Measurements from ENCODE around the gene PRSS58.

The PRSS58 gene

GRCh38 chr7:142299237-142299781 is 41.5 kb upstream of the PRSS58 start:
- DNase-seq = no peak
- TF ChIP-seq CTCF (IDR thresholded peaks at IDR 0.05; ENCODE audit: low read depth, low read length) = no peak
- no peak overlapping the region for H3K4me3 ChIP-seq (ENCODE audit: low read depth, low read length)
- H3K9me3 ChIP-seq = no peaks in the 10 kb centered on the region
- H3K36me3 ChIP-seq = no peaks in the 10 kb centered on the region
- H3K4me1 ChIP-seq = no peaks in the 10 kb centered on the region
- no peaks in the 10 kb centered on the region for H3K27me3 ChIP-seq

GRCh38 chr7:142298627-142299026 is 40.8 kb upstream of the PRSS58 start:
- Histone ChIP-seq H3K4me3 (ENCODE audit: low read depth, low read length) (no peak overlapping the region), H3K4me1 (no peaks in the 10 kb centered on the region), H3K36me3 (no peaks in the 10 kb centered on the region), H3K9me3 (no peaks in the 10 kb centered on the region), H3K27me3 (no peaks in the 10 kb centered on the region)
- DNase-seq = no peak
- no peak for TF ChIP-seq CTCF (IDR thresholded peaks at IDR 0.05; ENCODE audit: low read depth, low read length)

- TF ChIP-seq CTCF (IDR thresholded peaks at IDR 0.05; ENCODE audit: low read depth, low read length) = peak; percentile 38
- DNase-seq = no peak
- Histone ChIP-seq H3K4me1 (no peaks in the 10 kb centered on the region), H3K27me3 (no peaks in the 10 kb centered on the region), H3K9me3 (no peaks in the 10 kb centered on the region), H3K4me3 (ENCODE audit: low read depth, low read length) (no peak overlapping the region), H3K36me3 (no peaks in the 10 kb centered on the region)
These were observed 40.2 kb upstream of the PRSS58 start for GRCh38 chr7:142298009-142298408.

- H3K36me3 ChIP-seq = no peaks in the 10 kb centered on the region
- H3K9me3 ChIP-seq = no peaks in the 10 kb centered on the region
- DNase-seq = no peak
- no peak overlapping the region for H3K4me3 ChIP-seq (ENCODE audit: low read depth, low read length)
- TF ChIP-seq CTCF (IDR thresholded peaks at IDR 0.05; ENCODE audit: low read depth, low read length) = no peak
- H3K27me3 ChIP-seq = no peaks in the 10 kb centered on the region
- H3K4me1 ChIP-seq = no peaks in the 10 kb centered on the region
These were observed 22.4 kb upstream of the PRSS58 start for GRCh38 chr7:142280263-142280662.

GRCh38 chr7:142279601-142280000 is 21.7 kb upstream of the PRSS58 start:
- no peak overlapping the region for H3K4me3 ChIP-seq (ENCODE audit: low read depth, low read length)
- TF ChIP-seq CTCF (IDR thresholded peaks at IDR 0.05; ENCODE audit: low read depth, low read length) = no peak
- DNase-seq = no peak
- H3K36me3 ChIP-seq = no peaks in the 10 kb centered on the region
- no peaks in the 10 kb centered on the region for H3K9me3 ChIP-seq
- H3K4me1 ChIP-seq = no peaks in the 10 kb centered on the region
- no peaks in the 10 kb centered on the region for H3K27me3 ChIP-seq

- Histone ChIP-seq H3K9me3 (no peaks in the 10 kb centered on the region), H3K4me1 (no peaks in the 10 kb centered on the region), H3K27me3 (no peaks in the 10 kb centered on the region), H3K36me3 (no peaks in the 10 kb centered on the region), H3K4me3 (ENCODE audit: low read depth, low read length) (no peak overlapping the region)
- TF ChIP-seq CTCF (IDR thresholded peaks at IDR 0.05; ENCODE audit: low read depth, low read length) = no peak
- no peak for DNase-seq
These were observed 17.2 kb upstream of the PRSS58 start for GRCh38 chr7:142275028-142275427.
